Loucy (cell line): Measurements from ENCODE around the gene FDXR.

Source experiments
- H2AFZ ChIP-seq: fragments of 200-600 bp; sonication (generic); 2 replicates; pipeline ENCODE4 v1.6.0; 2016; ENCODE audit warnings: antibody characterized with exemption, mild to moderate bottlenecking, low read length, moderate library complexity
- H3F3A ChIP-seq: fragments of 200-600 bp; 2 replicates; pipeline ENCODE4 v1.6.0; 2016; ENCODE audit warnings: antibody characterized with exemption, low read depth, mild to moderate bottlenecking
- H3K27me3 ChIP-seq: fragments of 200-600 bp; sonication (generic); 2 replicates; pipeline ENCODE4 v1.6.1; 2014; ENCODE audit warnings: low read length, mild to moderate bottlenecking; ENCODE audit not compliant: insufficient read depth, poor library complexity, severe bottlenecking
- H3K36me3 ChIP-seq: fragments of 200-600 bp; sonication (generic); 2 replicates; pipeline ENCODE4 v1.6.1; 2016; ENCODE audit warnings: low read length; ENCODE audit not compliant: insufficient read depth
- H3K4me1 ChIP-seq: fragments of 200-600 bp; sonication (generic); 2 replicates; pipeline ENCODE4 v1.5.1; 2014; ENCODE audit warnings: low read length, mild to moderate bottlenecking; ENCODE audit not compliant: insufficient read depth, poor library complexity, severe bottlenecking
- H3K4me2 ChIP-seq: fragments of 200-600 bp; sonication (generic); 2 replicates; pipeline ENCODE4 v1.6.0; 2014; ENCODE audit warnings: antibody characterized with exemption, low read length, low read depth, mild to moderate bottlenecking; ENCODE audit not compliant: poor library complexity, severe bottlenecking
- H3K4me3 ChIP-seq: fragments of 200-600 bp; sonication (generic); 2 replicates; pipeline ENCODE4 v1.5.1; 2014; ENCODE audit warnings: low read length, mild to moderate bottlenecking, mixed read lengths; ENCODE audit not compliant: poor library complexity, severe bottlenecking
- H3K79me2 ChIP-seq: fragments of 200-600 bp; sonication (generic); 2 replicates; pipeline ENCODE4 v1.6.1; 2014; ENCODE audit warnings: low read length; ENCODE audit not compliant: insufficient read depth
- H3K9ac ChIP-seq: fragments of 200-600 bp; sonication (generic); 2 replicates; pipeline ENCODE4 v1.6.0; 2014; ENCODE audit warnings: mild to moderate bottlenecking, low read depth, low read length, moderate library complexity; ENCODE audit not compliant: poor library complexity, severe bottlenecking
- H3K9me2 ChIP-seq: fragments of 200-600 bp; sonication (generic); replicated peaks from 2 replicates; pipeline ENCODE4 v1.6.1; 2016; ENCODE audit warnings: low read depth, low read length, mixed read lengths
- H3K9me3 ChIP-seq: fragments of 200-600 bp; sonication (generic); 2 replicates; pipeline ENCODE4 v1.6.1; 2014; ENCODE audit warnings: mild to moderate bottlenecking, antibody characterized with exemption, low read length, low read depth; ENCODE audit not compliant: insufficient read depth
- H4K20me1 ChIP-seq: fragments of 200-600 bp; sonication (generic); 2 replicates; pipeline ENCODE4 v1.6.0; 2014; ENCODE audit warnings: antibody characterized with exemption, low read length, mild to moderate bottlenecking; ENCODE audit not compliant: insufficient read depth, poor library complexity, severe bottlenecking
- EZH2phosphoT487 ChIP-seq: fragments of 200-600 bp; IDR thresholded peaks from 2 replicates; pipeline ENCODE4 v1.6.1; 2018; ENCODE audit warnings: antibody characterized with exemption, mild to moderate bottlenecking, moderate library complexity, borderline replicate concordance
- TF ChIP-seq, protein P1 (sequence below): fragments of 200-600 bp; sonication (generic); conservative IDR thresholded peaks from 2 replicates; pipeline ENCODE4 v1.5.1; 2014; ENCODE audit warnings: mild to moderate bottlenecking, antibody characterized with exemption, low read length

FDXR gene

DNA sequence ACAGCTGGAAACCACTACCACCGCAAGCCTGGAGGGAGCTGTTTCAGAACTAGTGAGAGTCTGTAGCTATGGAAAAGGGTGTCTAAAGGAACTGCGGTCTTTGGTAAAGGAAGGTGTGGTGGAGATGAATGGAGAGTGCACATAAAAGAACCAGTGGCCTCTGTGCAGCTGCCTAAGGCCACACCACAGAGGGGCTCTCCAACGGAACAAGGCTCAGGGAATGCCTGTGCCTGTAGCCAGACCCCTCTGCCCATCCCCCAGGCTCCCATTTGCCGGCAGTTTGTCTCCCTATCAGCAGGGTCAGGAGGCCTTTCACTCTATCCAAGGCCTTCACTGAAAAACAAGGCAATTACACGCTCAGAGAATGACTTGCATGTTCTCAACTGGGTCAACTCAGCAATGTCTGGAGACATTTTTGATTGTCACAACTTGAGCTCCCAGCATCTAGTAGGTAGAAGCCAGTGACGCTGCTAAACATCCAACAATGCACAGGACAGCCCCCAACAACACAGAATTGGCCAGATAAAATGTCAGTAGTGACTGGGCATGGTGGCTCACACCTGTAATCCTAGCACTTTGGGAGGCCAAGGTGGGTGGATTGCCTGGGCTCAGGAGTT lies 3.3 kb upstream of the FDXR start:
- no peaks in the 10 kb centered on the region for H4K20me1 ChIP-seq
- no peaks in the 10 kb centered on the region for H3F3A ChIP-seq
- peaks cover 9% of the 10 kb centered on the region; the same call in 1 of the 2 replicates for H3K79me2 ChIP-seq
- H3K4me1 ChIP-seq = peaks cover 20% of the 10 kb centered on the region
- no peaks in the 10 kb centered on the region for H3K36me3 ChIP-seq
- no peak overlapping the region for H3K4me2 ChIP-seq
- H2AFZ ChIP-seq = no peak overlapping the region
- TF ChIP-seq EZH2phosphoT487 = no peak
- TF ChIP-seq, protein P1, sequence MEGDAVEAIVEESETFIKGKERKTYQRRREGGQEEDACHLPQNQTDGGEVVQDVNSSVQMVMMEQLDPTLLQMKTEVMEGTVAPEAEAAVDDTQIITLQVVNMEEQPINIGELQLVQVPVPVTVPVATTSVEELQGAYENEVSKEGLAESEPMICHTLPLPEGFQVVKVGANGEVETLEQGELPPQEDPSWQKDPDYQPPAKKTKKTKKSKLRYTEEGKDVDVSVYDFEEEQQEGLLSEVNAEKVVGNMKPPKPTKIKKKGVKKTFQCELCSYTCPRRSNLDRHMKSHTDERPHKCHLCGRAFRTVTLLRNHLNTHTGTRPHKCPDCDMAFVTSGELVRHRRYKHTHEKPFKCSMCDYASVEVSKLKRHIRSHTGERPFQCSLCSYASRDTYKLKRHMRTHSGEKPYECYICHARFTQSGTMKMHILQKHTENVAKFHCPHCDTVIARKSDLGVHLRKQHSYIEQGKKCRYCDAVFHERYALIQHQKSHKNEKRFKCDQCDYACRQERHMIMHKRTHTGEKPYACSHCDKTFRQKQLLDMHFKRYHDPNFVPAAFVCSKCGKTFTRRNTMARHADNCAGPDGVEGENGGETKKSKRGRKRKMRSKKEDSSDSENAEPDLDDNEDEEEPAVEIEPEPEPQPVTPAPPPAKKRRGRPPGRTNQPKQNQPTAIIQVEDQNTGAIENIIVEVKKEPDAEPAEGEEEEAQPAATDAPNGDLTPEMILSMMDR = no peak
- no peak overlapping the region for H3K4me3 ChIP-seq
- no peaks in the 10 kb centered on the region for H3K9me2 ChIP-seq
- H3K9me3 ChIP-seq = no peaks in the 10 kb centered on the region
- no peak overlapping the region for H3K9ac ChIP-seq
- H3K27me3 ChIP-seq = no peaks in the 10 kb centered on the region

DNA sequence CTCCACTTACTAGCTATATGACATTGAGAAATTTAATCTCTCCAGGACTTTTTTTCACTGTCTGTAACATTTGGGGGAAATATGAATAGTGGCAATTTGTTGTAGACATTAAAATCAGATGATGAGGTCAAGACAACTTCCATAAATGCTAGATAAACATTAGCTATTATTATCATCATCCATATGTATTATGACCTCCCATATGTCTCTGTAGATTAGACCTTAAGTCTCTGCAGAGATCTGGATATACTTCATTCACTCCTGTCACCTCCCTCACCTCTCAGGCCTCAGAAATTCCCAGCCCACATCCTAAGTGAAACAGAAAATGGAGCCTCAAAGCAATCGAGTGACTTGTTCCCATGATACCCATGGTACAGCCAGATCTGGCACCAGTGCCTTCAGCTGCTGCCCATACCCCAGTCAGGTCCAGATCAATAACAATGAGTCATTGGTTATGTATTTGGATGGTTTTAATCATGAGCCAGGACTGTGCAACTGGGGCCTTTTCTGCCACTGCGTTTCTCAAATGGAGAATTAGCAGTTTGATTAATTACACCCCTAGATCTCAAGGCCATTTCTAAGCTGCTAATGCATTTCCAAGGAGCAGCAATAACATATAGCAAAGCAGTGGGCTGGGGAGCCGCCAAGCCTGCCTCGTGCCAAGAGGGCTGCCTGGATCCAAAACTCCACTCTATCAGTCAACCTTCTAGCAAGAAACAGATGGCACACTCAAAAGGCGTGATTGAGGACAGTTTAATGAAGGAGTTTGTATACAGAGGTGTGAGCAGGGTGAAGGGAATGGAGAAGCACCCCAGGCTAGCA lies 2.6 kb upstream of the FDXR start:
- no peaks in the 10 kb centered on the region for H3K9me3 ChIP-seq
- peaks cover 20% of the 10 kb centered on the region for H3K4me1 ChIP-seq
- no peaks in the 10 kb centered on the region for H3F3A ChIP-seq
- H3K4me2 ChIP-seq = no peak overlapping the region
- TF ChIP-seq, protein P1 = no peak
- no peak for TF ChIP-seq EZH2phosphoT487
- no peaks in the 10 kb centered on the region for H3K27me3 ChIP-seq
- no peaks in the 10 kb centered on the region for H3K36me3 ChIP-seq
- H4K20me1 ChIP-seq = no peaks in the 10 kb centered on the region
- H3K9me2 ChIP-seq = no peaks in the 10 kb centered on the region
- no peak overlapping the region for H3K4me3 ChIP-seq
- no peak overlapping the region for H2AFZ ChIP-seq
- H3K9ac ChIP-seq = no peak overlapping the region
- H3K79me2 ChIP-seq = peaks cover 9% of the 10 kb centered on the region; the same call in 1 of the 2 replicates

DNA sequence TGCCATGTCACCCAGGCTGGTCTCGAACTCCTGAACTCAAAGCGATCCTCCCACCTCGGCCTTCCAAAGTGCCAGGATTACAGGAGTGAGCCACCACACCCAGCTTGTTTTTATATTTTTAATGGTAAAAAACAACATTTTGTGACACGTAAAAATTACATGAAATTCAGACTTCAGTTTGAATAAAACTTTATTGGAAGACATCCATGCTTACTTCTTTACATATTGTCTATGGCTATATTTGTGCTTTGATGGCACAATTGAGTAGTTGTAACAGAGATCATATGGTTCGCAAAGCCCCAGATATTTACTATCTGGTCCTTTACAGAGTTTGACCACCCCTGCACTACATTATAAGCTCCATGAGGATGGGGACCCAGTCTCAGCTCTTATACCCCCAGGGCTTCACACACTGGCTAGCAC lies 1.8 kb upstream of the FDXR start:
- TF ChIP-seq EZH2phosphoT487 = no peak
- TF ChIP-seq, protein P1 = no peak
- no peaks in the 10 kb centered on the region for H3K27me3 ChIP-seq
- H3F3A ChIP-seq = no peaks in the 10 kb centered on the region
- H3K79me2 ChIP-seq = peaks cover 9% of the 10 kb centered on the region; the same call in 1 of the 2 replicates
- no peak overlapping the region for H2AFZ ChIP-seq
- H3K9me2 ChIP-seq = no peaks in the 10 kb centered on the region
- no peak overlapping the region for H3K4me2 ChIP-seq
- no peak overlapping the region for H3K9ac ChIP-seq
- H3K9me3 ChIP-seq = no peaks in the 10 kb centered on the region
- H3K4me3 ChIP-seq = no peak overlapping the region
- H3K36me3 ChIP-seq = no peaks in the 10 kb centered on the region
- H4K20me1 ChIP-seq = no peaks in the 10 kb centered on the region
- H3K4me1 ChIP-seq = peaks cover 20% of the 10 kb centered on the region
